Stimulated activated CD4-positive, alpha-beta T cell treated with anti-CD3 and anti-CD28 coated beads, Interleukin-1b, Interleukin-23, amount 100 ng/mL, for 24 hours (primary cell): ENCODE results near the gene B3GNT5.

Experiments
- DNase-seq, 4 experiments: peaks; one replicate each; pipeline ENCODE4 v3.0.0-alpha.2; 2020; ENCODE audit warnings: low read depth in 4 of 4, low spot score in 1 of 4

B3GNT5 gene

DNA sequence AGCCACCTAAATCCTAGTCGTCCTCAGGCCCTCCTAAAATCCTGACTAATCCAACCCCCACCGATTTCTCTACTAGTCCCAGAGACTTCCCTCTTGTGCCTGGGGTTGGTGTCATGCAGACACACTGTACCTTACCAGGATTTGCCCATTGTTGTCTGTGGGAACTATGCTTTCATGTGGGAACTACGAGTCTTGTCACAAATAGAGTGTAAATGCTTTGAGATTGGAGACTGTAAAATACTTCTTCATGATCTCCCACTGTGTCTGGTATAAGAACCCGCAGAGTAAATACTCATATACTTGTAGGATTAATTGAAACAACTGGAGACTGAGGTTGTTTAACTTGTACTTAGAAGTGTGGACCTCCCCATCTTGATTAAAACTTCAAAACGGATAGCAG lies 11.2 kb downstream of the B3GNT5 start:
- DNase-seq = no peak

- no peak for DNase-seq
These were observed 12.1 kb downstream of the B3GNT5 start for GRCh38 chr3:183265157-183265642.

GRCh38 chr3:183265834-183266417 lies 12.9 kb downstream of the B3GNT5 start:
- peak in 1 of 4 experiments; percentile 37 for DNase-seq

DNA sequence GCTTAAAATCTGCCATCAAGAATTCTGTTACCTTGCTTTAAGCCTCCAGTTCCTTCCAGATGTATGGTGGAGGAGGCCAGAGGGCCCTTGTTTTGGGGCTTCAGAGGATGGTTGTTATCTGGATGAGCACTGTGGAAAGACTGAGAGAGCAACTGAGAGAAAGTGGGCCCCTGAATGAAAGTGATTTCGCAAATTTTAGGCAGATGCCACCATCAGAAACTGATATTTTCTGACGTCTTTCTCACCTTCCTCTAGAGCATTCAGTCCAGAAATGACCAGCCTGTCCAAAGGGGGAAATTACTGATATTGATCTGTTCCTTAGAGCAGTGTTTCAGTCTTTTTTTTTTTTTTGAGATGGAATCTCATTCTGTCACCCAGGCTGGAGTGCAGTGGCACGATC lies 13.4 kb downstream of the B3GNT5 start:
- DNase-seq = no peak

GRCh38 chr3:183267140-183267539 lies 14.1 kb downstream of the B3GNT5 start:
- DNase-seq = no peak

- no peak for DNase-seq
These were observed 15.3 kb downstream of the B3GNT5 start for GRCh38 chr3:183268366-183268765.

GRCh38 chr3:183269345-183269744 lies 16.3 kb downstream of the B3GNT5 start:
- DNase-seq = no peak

GRCh38 chr3:183270344-183270743 lies 17.3 kb downstream of the B3GNT5 start:
- no peak for DNase-seq

DNA sequence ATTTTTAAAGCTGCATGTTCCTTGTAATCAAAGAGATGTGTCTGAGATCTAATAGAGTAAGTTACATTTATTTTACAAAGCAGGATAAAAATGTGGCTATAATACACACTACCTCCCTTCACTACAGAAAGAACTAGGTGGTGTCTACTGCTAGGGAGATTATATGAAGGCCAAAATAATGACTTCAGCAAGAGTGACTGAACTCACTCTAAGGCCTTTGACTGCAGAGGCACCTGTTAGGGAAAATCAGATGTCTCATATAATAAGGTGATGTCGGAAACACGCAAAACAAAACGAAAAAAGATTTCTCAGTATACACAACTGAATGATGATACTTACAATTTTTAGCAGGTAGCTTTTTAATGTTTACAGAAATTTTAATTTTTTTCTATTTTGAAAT lies 19.1 kb downstream of the B3GNT5 start:
- no peak for DNase-seq

DNA sequence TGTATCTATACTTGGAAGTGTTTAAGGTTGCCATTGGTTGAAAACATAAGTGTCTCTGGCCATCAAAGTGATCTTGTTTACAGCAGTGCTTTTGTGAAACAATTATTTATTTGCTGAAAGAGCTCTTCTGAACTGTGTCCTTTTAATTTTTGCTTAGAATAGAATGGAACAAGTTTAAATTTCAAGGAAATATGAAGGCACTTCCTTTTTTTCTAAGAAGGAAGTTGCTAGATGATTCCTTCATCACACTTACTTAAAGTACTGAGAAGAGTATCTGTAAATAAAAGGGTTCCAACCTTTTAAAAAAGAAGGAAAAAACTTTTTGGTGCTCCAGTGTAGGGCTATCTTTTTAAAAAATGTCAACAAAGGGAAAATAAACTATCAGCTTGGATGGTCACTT lies 19.7 kb downstream of the B3GNT5 start:
- DNase-seq = no peak

DNA sequence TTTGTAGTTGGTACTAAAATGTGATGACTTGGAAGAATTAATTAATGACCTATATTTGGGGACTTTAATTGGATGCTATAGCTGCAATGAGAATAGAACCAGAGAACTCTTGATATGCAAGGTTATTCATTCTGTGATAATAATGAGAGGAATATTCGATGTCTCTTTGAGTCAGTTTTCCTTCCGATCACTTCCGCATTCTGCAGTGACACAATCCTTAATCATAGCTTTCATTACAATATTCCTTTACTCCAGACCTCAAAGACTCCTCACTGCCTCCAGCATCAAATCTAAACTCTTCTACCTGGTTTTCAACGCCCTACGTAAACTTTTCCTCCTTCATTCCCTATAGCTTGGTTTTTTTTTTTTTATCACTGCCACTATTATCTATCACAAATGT lies 21.6 kb downstream of the B3GNT5 start:
- no peak for DNase-seq

DNA sequence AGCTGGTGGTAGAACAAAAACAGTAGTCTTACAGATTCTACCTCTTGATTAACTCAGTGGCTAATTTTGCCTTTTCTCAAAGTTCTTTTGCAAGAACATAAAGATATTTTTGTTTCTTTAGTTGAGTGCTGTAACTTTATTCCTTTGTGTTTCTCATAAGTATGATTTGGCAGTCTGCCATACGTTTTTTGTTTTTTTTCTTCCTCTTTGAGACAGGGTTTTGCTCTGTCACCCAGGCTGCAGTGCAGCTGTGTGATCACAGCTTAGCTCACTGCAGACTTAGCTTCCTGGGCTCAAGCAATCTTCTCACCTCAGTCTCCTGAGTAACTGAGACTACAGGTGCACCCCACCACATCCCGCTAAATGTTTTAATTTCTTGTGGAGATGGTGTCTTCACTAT lies 22.4 kb downstream of the B3GNT5 start:
- no peak for DNase-seq

GRCh38 chr3:183275937-183276336 lies 22.9 kb downstream of the B3GNT5 start:
- no peak for DNase-seq

- DNase-seq = no peak
These were observed 24.2 kb downstream of the B3GNT5 start for GRCh38 chr3:183277260-183277659.

DNA sequence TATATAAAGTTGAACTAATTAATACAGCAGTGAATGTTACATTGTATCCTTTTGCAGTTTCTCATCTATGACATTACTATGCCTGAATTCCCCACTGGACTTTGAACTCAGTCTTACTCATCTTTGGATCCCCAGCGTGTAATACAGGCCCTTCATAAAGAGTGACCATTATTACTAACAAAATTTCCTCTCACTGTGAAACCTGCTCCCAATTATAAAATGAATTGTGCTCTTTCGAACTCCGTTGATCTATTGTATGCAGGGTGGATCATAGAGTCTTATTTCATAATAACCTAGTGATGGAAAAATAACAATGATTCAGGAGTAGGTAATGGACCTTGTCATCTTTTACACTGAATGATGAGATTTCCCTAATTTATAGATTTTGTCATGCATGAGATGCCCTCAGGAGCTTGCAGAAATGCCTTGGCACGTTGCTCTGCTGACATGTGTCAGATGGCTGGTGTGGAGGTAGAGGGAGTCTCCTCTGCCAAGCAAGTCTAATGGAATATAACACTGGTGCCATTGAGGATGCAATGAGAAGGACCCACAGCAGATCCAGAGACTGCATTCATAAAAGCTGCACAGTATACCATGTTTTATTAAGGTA lies 25.5 kb downstream of the B3GNT5 start:
- no peak for DNase-seq

GRCh38 chr3:183279371-183279770 lies 26.3 kb downstream of the B3GNT5 start:
- no peak for DNase-seq

GRCh38 chr3:183281126-183281797 lies 28.2 kb downstream of the B3GNT5 start:
- no peak for DNase-seq

GRCh38 chr3:183283886-183284285 lies 30.8 kb downstream of the B3GNT5 start:
- DNase-seq = no peak

DNA sequence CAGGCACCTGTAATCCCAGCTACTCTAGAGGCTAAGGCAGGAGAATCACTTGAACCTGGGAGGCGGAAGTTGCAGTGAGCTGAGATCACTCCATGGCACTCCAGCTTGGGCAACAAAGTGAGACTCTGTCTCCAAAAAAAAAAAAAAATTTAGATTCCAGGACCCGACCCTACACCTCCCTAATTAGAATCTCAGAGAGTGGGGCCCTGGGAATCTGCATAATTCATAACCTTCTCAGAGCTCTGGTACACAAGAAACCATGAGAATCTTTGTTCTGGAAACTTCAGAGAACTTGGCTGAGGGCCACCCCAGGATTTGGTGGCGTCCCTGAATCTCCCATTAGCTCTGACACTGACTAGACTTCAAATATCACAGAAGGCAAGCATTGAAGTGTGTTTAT lies 31.5 kb downstream of the B3GNT5 start:
- no peak for DNase-seq

DNA sequence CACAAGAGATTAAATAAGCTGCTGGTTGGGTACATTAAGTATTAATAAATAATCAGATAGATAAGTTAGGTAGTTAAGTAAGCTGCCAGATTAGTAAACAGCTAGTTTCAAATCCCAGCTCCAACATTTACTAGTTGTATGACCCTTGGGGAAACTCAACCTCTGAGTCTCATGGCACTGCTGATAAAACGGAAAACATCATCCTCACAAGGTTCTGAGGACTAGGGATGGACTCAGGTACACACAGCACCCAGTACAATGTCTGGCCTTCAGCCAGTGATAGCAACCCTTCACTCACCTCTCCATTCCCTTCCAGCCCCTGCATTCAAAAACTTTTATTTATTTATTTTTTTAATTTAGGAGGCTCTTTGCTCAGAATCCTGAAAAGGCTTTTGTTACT lies 32.3 kb downstream of the B3GNT5 start:
- no peak for DNase-seq

GRCh38 chr3:183285828-183286457 lies 32.9 kb downstream of the B3GNT5 start:
- DNase-seq = peak; percentile 70 to 91 (median 84)

DNA sequence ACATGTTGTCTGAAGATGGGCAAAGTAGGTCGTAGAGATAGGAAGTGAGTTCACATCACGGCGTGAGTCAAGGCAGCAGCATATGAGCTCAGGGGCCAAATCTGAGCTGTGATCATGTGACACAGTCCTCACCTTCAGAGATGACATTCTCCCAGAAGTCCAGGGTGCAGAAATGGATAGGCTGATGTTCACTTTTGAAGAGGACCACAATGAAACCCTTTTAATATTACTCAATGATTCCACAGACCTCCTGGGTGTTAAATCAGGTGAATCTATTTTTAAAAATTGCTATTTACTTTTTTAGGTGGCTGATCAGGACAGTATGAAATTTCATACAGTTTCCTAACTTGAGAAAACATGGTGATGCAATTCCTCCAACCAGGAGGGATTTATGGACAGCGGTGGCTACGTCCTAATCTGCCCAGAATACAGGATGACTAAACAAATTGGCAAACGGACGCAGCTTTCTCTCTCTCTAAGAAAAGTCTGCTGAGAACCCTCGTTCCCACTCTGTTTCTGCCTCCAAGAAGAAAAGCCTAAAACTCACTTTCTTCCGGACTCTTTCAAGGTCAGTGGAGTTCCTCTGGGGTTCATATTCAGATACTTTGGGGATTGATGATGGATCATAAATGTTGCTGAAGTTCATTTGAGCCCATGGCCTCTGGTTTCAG lies 34.4 kb downstream of the B3GNT5 start:
- DNase-seq = no peak
